Measurements from ENCODE around the gene TMEM270.

Gene TMEM270

GRCh38 chr7:73885975-73886798, 25.2 kb downstream of the TMEM270 start:
- TF ChIP-seq, protein P1, sequence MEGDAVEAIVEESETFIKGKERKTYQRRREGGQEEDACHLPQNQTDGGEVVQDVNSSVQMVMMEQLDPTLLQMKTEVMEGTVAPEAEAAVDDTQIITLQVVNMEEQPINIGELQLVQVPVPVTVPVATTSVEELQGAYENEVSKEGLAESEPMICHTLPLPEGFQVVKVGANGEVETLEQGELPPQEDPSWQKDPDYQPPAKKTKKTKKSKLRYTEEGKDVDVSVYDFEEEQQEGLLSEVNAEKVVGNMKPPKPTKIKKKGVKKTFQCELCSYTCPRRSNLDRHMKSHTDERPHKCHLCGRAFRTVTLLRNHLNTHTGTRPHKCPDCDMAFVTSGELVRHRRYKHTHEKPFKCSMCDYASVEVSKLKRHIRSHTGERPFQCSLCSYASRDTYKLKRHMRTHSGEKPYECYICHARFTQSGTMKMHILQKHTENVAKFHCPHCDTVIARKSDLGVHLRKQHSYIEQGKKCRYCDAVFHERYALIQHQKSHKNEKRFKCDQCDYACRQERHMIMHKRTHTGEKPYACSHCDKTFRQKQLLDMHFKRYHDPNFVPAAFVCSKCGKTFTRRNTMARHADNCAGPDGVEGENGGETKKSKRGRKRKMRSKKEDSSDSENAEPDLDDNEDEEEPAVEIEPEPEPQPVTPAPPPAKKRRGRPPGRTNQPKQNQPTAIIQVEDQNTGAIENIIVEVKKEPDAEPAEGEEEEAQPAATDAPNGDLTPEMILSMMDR (IDR thresholded peaks at IDR 0.05; ENCODE audit: low read depth, low read length) = no peak
- Histone ChIP-seq H3K9me3 (ENCODE audit: severe bottlenecking) (no peaks in the 10 kb centered on the region), H3K27ac (no peak overlapping the region), H3K4me3 (ENCODE audit: low read depth, low read length) (no peak overlapping the region), H3K36me3 (no peaks in the 10 kb centered on the region), H3K27me3 (ENCODE audit: insufficient read depth, low read depth, severe bottlenecking) (no peaks in the 10 kb centered on the region)
- no peak for DNase-seq

DNA sequence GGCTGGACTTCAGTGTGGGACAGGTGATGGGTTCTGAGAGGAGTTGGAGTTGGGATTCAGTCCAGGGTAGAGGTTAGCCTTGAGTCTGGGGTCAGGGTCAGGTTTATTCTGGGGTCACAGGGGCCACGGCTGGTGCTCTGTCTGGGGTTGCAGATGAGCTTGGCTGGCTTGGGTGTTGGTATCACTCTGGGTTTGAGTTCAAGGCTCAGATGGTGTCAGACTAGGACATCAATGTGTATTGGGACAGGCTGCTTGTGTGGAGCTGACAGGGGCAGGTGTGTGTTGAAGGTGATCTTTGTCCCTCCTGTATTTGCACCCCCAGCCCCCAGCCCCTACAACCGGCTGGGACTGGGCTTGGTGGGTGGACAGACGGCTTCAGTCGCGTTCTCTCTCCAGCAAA, 26.8 kb downstream of the TMEM270 start:
- no peak for DNase-seq
- H3K4me3 ChIP-seq (ENCODE audit: low read depth, low read length) = no peak overlapping the region
- no peaks in the 10 kb centered on the region for H3K36me3 ChIP-seq
- TF ChIP-seq, protein P1 (IDR thresholded peaks at IDR 0.05; ENCODE audit: low read depth, low read length) = no peak
- H3K27ac ChIP-seq = no peak overlapping the region
- H3K27me3 ChIP-seq (ENCODE audit: insufficient read depth, low read depth, severe bottlenecking) = no peaks in the 10 kb centered on the region
- no peaks in the 10 kb centered on the region for H3K9me3 ChIP-seq (ENCODE audit: severe bottlenecking)

DNA sequence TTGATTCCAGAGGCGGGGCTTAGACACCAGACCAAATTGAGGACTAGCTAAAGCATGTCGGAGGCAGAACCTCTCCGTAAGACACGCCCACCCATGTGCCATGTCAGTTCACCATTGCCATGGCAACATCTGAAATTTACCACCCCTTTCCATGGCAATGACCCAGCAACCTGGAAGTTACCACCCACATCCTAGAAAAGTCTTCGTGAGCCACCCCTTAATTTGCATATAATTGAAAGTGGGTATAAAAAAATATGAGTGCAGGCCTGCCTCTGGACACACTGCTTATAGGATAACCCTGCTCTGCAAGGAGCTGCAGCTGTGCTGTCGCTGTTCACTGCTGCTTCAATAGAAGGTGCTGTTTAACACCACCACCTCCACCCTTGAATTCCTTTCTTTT, 28.0 kb downstream of the TMEM270 start:
- TF ChIP-seq, protein P1 (IDR thresholded peaks at IDR 0.05; ENCODE audit: low read depth, low read length) = no peak
- Histone ChIP-seq H3K27ac (no peak overlapping the region), H3K4me3 (ENCODE audit: low read depth, low read length) (no peak overlapping the region)

GRCh38 chr7:73890555-73891147, 29.7 kb downstream of the TMEM270 start:
- TF ChIP-seq, protein P1 (IDR thresholded peaks at IDR 0.05; ENCODE audit: low read depth, low read length) = no peak
- Histone ChIP-seq H3K4me3 (ENCODE audit: low read depth, low read length) (no peak overlapping the region), H3K9me3 (ENCODE audit: severe bottlenecking) (no peaks in the 10 kb centered on the region), H3K27me3 (ENCODE audit: insufficient read depth, low read depth, severe bottlenecking) (no peaks in the 10 kb centered on the region), H3K36me3 (no peaks in the 10 kb centered on the region), H3K27ac (no peak overlapping the region)
- DNase-seq = no peak

More for the DNA sequence above, 28.0 kb downstream of the TMEM270 start:
- no peaks in the 10 kb centered on the region for H3K27me3 ChIP-seq (ENCODE audit: insufficient read depth, low read depth, severe bottlenecking)
- no peaks in the 10 kb centered on the region for H3K9me3 ChIP-seq (ENCODE audit: severe bottlenecking)
- no peak for DNase-seq
- H3K36me3 ChIP-seq = no peaks in the 10 kb centered on the region

GRCh38 chr7:73891178-73891885, 30.4 kb downstream of the TMEM270 start:
- Histone ChIP-seq H3K9me3 (ENCODE audit: severe bottlenecking) (no peaks in the 10 kb centered on the region), H3K36me3 (no peaks in the 10 kb centered on the region), H3K27ac (no peak overlapping the region), H3K27me3 (ENCODE audit: insufficient read depth, low read depth, severe bottlenecking) (no peaks in the 10 kb centered on the region), H3K4me3 (ENCODE audit: low read depth, low read length) (no peak overlapping the region)
- no peak for DNase-seq
- TF ChIP-seq, protein P1 (IDR thresholded peaks at IDR 0.05; ENCODE audit: low read depth, low read length) = peak; percentile 50; the same call in 1 of the 2 replicates
